ENCODE results near the gene ZNF275. TPM values are rescaled to one million over a fixed set of nuclear protein-coding genes. Genes with fewer than 3 reads are reported as not detected.

The ZNF275 gene
- total RNA-seq, 2 donors from 2014 or later: 16.3 to 58.6 TPM

- DNase-seq (ENCODE audit: low spot score): no peak
- Histone ChIP-seq H3K27ac (no peak overlapping the region), H3K27me3 (replicated peaks; ENCODE audit: insufficient read depth) (no peaks in the 10 kb centered on the region), H3K9me3 (no peaks in the 10 kb centered on the region), H3K4me1 (replicated peaks) (no peaks in the 10 kb centered on the region), H3K36me3 (no peaks in the 10 kb centered on the region), H3K4me3 (no peak overlapping the region)
- intact Hi-C loops (cut with DNase I): no loop called here
- no peak for TF ChIP-seq POLR2AphosphoS5 (IDR thresholded peaks at IDR 0.05)
- no peak for TF ChIP-seq POLR2A (IDR thresholded peaks at IDR 0.05)
- TF ChIP-seq CTCF (IDR thresholded peaks at IDR 0.05): no peak
- WGBS: 94% methylated on average over 4 of the region's 4 CpGs
These were observed 5.7 kb downstream of the ZNF275 start for GRCh38 chrX:153339662-153340061.

GRCh38 chrX:153340111-153340510 lies 6.2 kb downstream of the ZNF275 start:
- intact Hi-C loops (cut with DNase I): no loop called here
- no peak for TF ChIP-seq CTCF (IDR thresholded peaks at IDR 0.05)
- TF ChIP-seq POLR2AphosphoS5 (IDR thresholded peaks at IDR 0.05): no peak
- TF ChIP-seq POLR2A (IDR thresholded peaks at IDR 0.05): no peak
- Histone ChIP-seq H3K9me3 (no peaks in the 10 kb centered on the region), H3K27me3 (replicated peaks; ENCODE audit: insufficient read depth) (no peaks in the 10 kb centered on the region), H3K27ac (no peak overlapping the region), H3K4me3 (no peak overlapping the region), H3K36me3 (no peaks in the 10 kb centered on the region), H3K4me1 (replicated peaks) (no peaks in the 10 kb centered on the region)
- 94% methylated on average over 6 of the region's 6 CpGs for WGBS
- no peak for DNase-seq (ENCODE audit: low spot score)

- H3K36me3 ChIP-seq: no peaks in the 10 kb centered on the region
- no peak overlapping the region for H3K4me3 ChIP-seq
- no peak for TF ChIP-seq CTCF (IDR thresholded peaks at IDR 0.05)
- TF ChIP-seq POLR2A (IDR thresholded peaks at IDR 0.05): no peak
- no peak for TF ChIP-seq POLR2AphosphoS5 (IDR thresholded peaks at IDR 0.05)
- H3K27ac ChIP-seq: no peak overlapping the region
- no peaks in the 10 kb centered on the region for H3K4me1 ChIP-seq (replicated peaks)
- WGBS: 69% methylated on average over 9 of the region's 9 CpGs
- no peak for DNase-seq (ENCODE audit: low spot score)
- intact Hi-C loops (cut with DNase I): no loop called here
- no peaks in the 10 kb centered on the region for H3K27me3 ChIP-seq (replicated peaks; ENCODE audit: insufficient read depth)
- H3K9me3 ChIP-seq: no peaks in the 10 kb centered on the region
These were observed 9.0 kb downstream of the ZNF275 start for GRCh38 chrX:153342762-153343558.

- WGBS: 74% methylated on average over 2 of the region's 2 CpGs
- H3K36me3 ChIP-seq: no peaks in the 10 kb centered on the region
- no peak overlapping the region for H3K4me3 ChIP-seq
- H3K27ac ChIP-seq: no peak overlapping the region
- no peaks in the 10 kb centered on the region for H3K4me1 ChIP-seq (replicated peaks)
- intact Hi-C loops (cut with DNase I): no loop called here
- no peaks in the 10 kb centered on the region for H3K27me3 ChIP-seq (replicated peaks; ENCODE audit: insufficient read depth)
- TF ChIP-seq POLR2A (IDR thresholded peaks at IDR 0.05): no peak
- TF ChIP-seq POLR2AphosphoS5 (IDR thresholded peaks at IDR 0.05): no peak
- no peak for TF ChIP-seq CTCF (IDR thresholded peaks at IDR 0.05)
- DNase-seq (ENCODE audit: low spot score): no peak
- no peaks in the 10 kb centered on the region for H3K9me3 ChIP-seq
These were observed 9.7 kb downstream of the ZNF275 start for GRCh38 chrX:153343674-153344073.

GRCh38 chrX:153347530-153347929 lies 13.6 kb downstream of the ZNF275 start:
- 99% methylated on average over 18 of the region's 38 CpGs for WGBS
- Histone ChIP-seq H3K4me1 (replicated peaks) (no peaks in the 10 kb centered on the region), H3K4me3 (no peak overlapping the region), H3K27me3 (replicated peaks; ENCODE audit: insufficient read depth) (no peaks in the 10 kb centered on the region), H3K36me3 (no peaks in the 10 kb centered on the region), H3K9me3 (no peaks in the 10 kb centered on the region), H3K27ac (no peak overlapping the region)
- no peak for DNase-seq (ENCODE audit: low spot score)
- intact Hi-C loops (cut with DNase I): no loop called here
- TF ChIP-seq POLR2A (IDR thresholded peaks at IDR 0.05): no peak
- no peak for TF ChIP-seq POLR2AphosphoS5 (IDR thresholded peaks at IDR 0.05)
- no peak for TF ChIP-seq CTCF (IDR thresholded peaks at IDR 0.05)
